Measurements from ENCODE around the gene NR2F2. TPM values are rescaled to one million over a fixed set of nuclear protein-coding genes. Genes with fewer than 3 reads are reported as not detected.
"Not testable (repeated sequence)": the region's sequence is repeated elsewhere in the genome, so short reads cannot be mapped to it uniquely, and the experiment has no call there.

NR2F2 gene
- total RNA-seq, 1 experiment from 2014 or later: 140 TPM

- no peaks in the 10 kb centered on the region for H3K27me3 Mint-ChIP-seq (ENCODE audit: insufficient read depth, unreplicated experiment)
- ChIA-PET POLR2A (no interaction called here), CTCF (no interaction called here)
- BruUV-seq (replicated peaks): no TSS peak
- H3K36me3 Mint-ChIP-seq (ENCODE audit: insufficient read depth, unreplicated experiment): no peaks in the 10 kb centered on the region
- no peak overlapping the region for H3K4me3 ChIP-seq (ENCODE audit: low read depth, low read length)
- intact Hi-C loops (cut with micrococcal nuclease; ENCODE audit: unreplicated experiment): no loop called here
- H3K9me3 Mint-ChIP-seq (ENCODE audit: unreplicated experiment): no peaks in the 10 kb centered on the region
- H3K4me1 Mint-ChIP-seq (ENCODE audit: low read depth, unreplicated experiment): no peaks in the 10 kb centered on the region
- TF ChIP-seq, protein P1, sequence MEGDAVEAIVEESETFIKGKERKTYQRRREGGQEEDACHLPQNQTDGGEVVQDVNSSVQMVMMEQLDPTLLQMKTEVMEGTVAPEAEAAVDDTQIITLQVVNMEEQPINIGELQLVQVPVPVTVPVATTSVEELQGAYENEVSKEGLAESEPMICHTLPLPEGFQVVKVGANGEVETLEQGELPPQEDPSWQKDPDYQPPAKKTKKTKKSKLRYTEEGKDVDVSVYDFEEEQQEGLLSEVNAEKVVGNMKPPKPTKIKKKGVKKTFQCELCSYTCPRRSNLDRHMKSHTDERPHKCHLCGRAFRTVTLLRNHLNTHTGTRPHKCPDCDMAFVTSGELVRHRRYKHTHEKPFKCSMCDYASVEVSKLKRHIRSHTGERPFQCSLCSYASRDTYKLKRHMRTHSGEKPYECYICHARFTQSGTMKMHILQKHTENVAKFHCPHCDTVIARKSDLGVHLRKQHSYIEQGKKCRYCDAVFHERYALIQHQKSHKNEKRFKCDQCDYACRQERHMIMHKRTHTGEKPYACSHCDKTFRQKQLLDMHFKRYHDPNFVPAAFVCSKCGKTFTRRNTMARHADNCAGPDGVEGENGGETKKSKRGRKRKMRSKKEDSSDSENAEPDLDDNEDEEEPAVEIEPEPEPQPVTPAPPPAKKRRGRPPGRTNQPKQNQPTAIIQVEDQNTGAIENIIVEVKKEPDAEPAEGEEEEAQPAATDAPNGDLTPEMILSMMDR (IDR thresholded peaks at IDR 0.05; ENCODE audit: insufficient read depth in 1 of 2, low read depth in 1 of 2, low read length in 1 of 2, severe bottlenecking in 1 of 2, unreplicated experiment in 1 of 2): no peak
- no peaks in the 10 kb centered on the region for H3K27me3 ChIP-seq (replicated peaks; ENCODE audit: control insufficient read depth, insufficient read depth, low read length)
- no peak for DNase-seq
- H3K9me3 ChIP-seq: no peaks in the 10 kb centered on the region
- no peaks in the 10 kb centered on the region for H3K36me3 ChIP-seq (ENCODE audit: control insufficient read depth, insufficient read depth, low read length)
- no peak overlapping the region for H3K4me3 Mint-ChIP-seq (ENCODE audit: unreplicated experiment)
- no peak overlapping the region for H3K27ac Mint-ChIP-seq (ENCODE audit: unreplicated experiment)
- H3K4me1 ChIP-seq: no peaks in the 10 kb centered on the region
These were observed 39.5 kb downstream of the NR2F2 start for GRCh38 chr15:96369825-96370621.

DNA sequence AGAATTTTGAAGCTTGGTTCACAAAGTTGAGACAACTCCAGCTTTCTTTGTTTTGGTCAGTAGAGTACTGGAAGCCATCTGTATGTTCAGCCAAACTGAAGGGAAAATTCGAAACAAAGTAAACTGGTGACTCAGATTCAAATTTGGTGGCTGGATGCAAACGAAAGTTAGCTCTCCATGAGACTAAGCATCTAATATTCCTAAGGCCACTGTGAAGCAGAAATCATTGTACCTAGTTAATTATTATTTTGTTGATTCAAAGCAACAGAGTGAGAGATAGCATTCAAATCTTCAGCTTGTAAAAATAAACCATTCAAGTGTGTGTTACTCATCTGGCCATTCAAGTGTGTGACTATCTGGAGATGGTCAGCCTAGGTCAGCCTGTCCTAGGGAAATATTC lies 42.1 kb downstream of the NR2F2 start:
- Mint-ChIP-seq H3K27ac (ENCODE audit: unreplicated experiment) (no peak overlapping the region), H3K27me3 (ENCODE audit: insufficient read depth, unreplicated experiment) (no peaks in the 10 kb centered on the region), H3K4me3 (ENCODE audit: unreplicated experiment) (no peak overlapping the region), H3K9me3 (ENCODE audit: unreplicated experiment) (no peaks in the 10 kb centered on the region), H3K4me1 (ENCODE audit: low read depth, unreplicated experiment) (no peaks in the 10 kb centered on the region), H3K36me3 (ENCODE audit: insufficient read depth, unreplicated experiment) (no peaks in the 10 kb centered on the region)
- TF ChIP-seq, protein P1 (IDR thresholded peaks at IDR 0.05; ENCODE audit: insufficient read depth in 1 of 2, low read depth in 1 of 2, low read length in 1 of 2, severe bottlenecking in 1 of 2, unreplicated experiment in 1 of 2): no peak
- H3K27me3 ChIP-seq (replicated peaks; ENCODE audit: control insufficient read depth, insufficient read depth, low read length): no peaks in the 10 kb centered on the region
- no peak overlapping the region for H3K4me3 ChIP-seq (ENCODE audit: low read depth, low read length)
- CTCF ChIA-PET: no interaction called here
- no TSS peak for BruUV-seq (replicated peaks)
- intact Hi-C loops (cut with micrococcal nuclease; ENCODE audit: unreplicated experiment): no loop called here
- H3K36me3 ChIP-seq (ENCODE audit: control insufficient read depth, insufficient read depth, low read length): no peaks in the 10 kb centered on the region
- no peaks in the 10 kb centered on the region for H3K9me3 ChIP-seq
- no peaks in the 10 kb centered on the region for H3K4me1 ChIP-seq
- POLR2A ChIA-PET: no interaction called here
- DNase-seq: no peak

- TF ChIP-seq, protein P1 (IDR thresholded peaks at IDR 0.05; ENCODE audit: insufficient read depth in 1 of 2, low read depth in 1 of 2, low read length in 1 of 2, severe bottlenecking in 1 of 2, unreplicated experiment in 1 of 2): no peak
- Histone ChIP-seq H3K4me3 (ENCODE audit: low read depth, low read length) (no peak overlapping the region), H3K36me3 (ENCODE audit: control insufficient read depth, insufficient read depth, low read length) (no peaks in the 10 kb centered on the region), H3K4me1 (no peaks in the 10 kb centered on the region), H3K27me3 (replicated peaks; ENCODE audit: control insufficient read depth, insufficient read depth, low read length) (no peaks in the 10 kb centered on the region), H3K9me3 (no peaks in the 10 kb centered on the region)
- no peak overlapping the region for H3K27ac Mint-ChIP-seq (ENCODE audit: unreplicated experiment)
- no peaks in the 10 kb centered on the region for H3K27me3 Mint-ChIP-seq (ENCODE audit: insufficient read depth, unreplicated experiment)
- no peaks in the 10 kb centered on the region for H3K9me3 Mint-ChIP-seq (ENCODE audit: unreplicated experiment)
- BruUV-seq (replicated peaks): no TSS peak
- no peak overlapping the region for H3K4me3 Mint-ChIP-seq (ENCODE audit: unreplicated experiment)
- no peaks in the 10 kb centered on the region for H3K36me3 Mint-ChIP-seq (ENCODE audit: insufficient read depth, unreplicated experiment)
- ChIA-PET POLR2A (no interaction called here), CTCF (no interaction called here)
- H3K4me1 Mint-ChIP-seq (ENCODE audit: low read depth, unreplicated experiment): no peaks in the 10 kb centered on the region
- intact Hi-C loops (cut with micrococcal nuclease; ENCODE audit: unreplicated experiment): no loop called here
- no peak for DNase-seq
These were observed 44.0 kb downstream of the NR2F2 start for GRCh38 chr15:96374499-96374898.

DNA sequence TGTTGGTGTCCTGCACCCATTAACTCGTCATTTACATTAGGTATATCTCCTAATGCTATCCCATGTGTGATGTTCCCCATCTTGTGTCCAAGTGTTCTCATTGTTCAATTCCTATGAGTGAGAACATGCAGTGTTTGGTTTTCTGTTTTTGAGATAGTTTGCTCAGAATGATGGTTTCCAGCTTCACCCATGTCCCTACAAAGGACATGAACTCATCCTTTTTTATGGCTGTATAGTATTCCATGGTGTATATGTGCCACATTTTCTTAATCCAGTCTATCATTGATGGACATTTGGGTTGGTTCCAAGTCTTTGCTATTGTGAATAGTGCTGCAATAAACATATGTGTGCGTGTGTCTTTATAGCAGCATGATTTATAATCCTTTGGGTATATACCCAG lies 49.1 kb downstream of the NR2F2 start:
- POLR2A ChIA-PET; H3K36me3 Mint-ChIP-seq (ENCODE audit: insufficient read depth, unreplicated experiment); H3K9me3 Mint-ChIP-seq (ENCODE audit: unreplicated experiment); H3K4me1 ChIP-seq; H3K36me3 ChIP-seq (ENCODE audit: control insufficient read depth, insufficient read depth, low read length); DNase-seq; H3K9me3 ChIP-seq; H3K27ac Mint-ChIP-seq (ENCODE audit: unreplicated experiment); CTCF ChIA-PET; H3K27me3 ChIP-seq (replicated peaks; ENCODE audit: control insufficient read depth, insufficient read depth, low read length); H3K27me3 Mint-ChIP-seq (ENCODE audit: insufficient read depth, unreplicated experiment); BruUV-seq (replicated peaks); H3K4me3 ChIP-seq (ENCODE audit: low read depth, low read length); H3K4me1 Mint-ChIP-seq (ENCODE audit: low read depth, unreplicated experiment); intact Hi-C loops (cut with micrococcal nuclease; ENCODE audit: unreplicated experiment); H3K4me3 Mint-ChIP-seq (ENCODE audit: unreplicated experiment): not testable (repeated sequence)

All from Caco-2 (cell line).